T-helper 1 cell treated with Interleukin-12 subunit alpha and Interleukin-12 subunit beta and Interleukin-4 antibody, amounts not matched to agents 30 μg/mL and 1 μg/mL, for 36 hours (primary cell): ENCODE measurements around the gene TMEM54.

Source experiments
- H3K27ac Mint-ChIP-seq: one replicate; pipeline ENCODE4 v1.8.0; 2021; ENCODE audit warnings: mild to moderate bottlenecking, mixed read lengths
- H3K27me3 Mint-ChIP-seq: one replicate; pipeline ENCODE4 v1.8.0; 2021; ENCODE audit warnings: low read depth, mixed read lengths
- H3K36me3 Mint-ChIP-seq: one replicate; pipeline ENCODE4 v1.8.0; 2021; ENCODE audit warnings: low read depth, mixed read lengths
- H3K4me1 Mint-ChIP-seq: one replicate; pipeline ENCODE4 v1.8.0; 2021; ENCODE audit warnings: low read depth, mixed read lengths
- H3K4me3 Mint-ChIP-seq: one replicate; pipeline ENCODE4 v1.8.0; 2021; ENCODE audit warnings: mild to moderate bottlenecking, moderate library complexity, mixed read lengths
- H3K9me3 Mint-ChIP-seq: one replicate; pipeline ENCODE4 v1.8.0; 2021; ENCODE audit warnings: mixed read lengths

The TMEM54 gene

DNA sequence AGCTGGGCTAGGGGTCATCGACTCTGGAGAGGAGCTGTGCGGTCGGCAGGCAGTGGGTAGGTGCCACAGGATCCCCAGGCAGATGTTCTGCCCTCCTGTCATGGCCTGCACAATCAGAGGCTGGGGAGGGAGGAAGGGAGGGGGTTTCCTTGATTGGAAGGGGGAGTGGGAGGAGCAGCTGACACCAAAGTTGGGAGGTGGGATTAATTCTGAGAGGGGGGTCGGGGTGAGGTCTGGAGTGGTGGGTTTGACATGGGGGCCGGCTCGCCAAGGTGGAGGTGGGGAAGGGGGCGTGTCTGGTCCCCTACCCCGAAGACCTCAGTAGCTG lies 15.5 kb downstream of the TMEM54 start:
- no peak overlapping the region for H3K27ac Mint-ChIP-seq
- peaks cover 4% of the 10 kb centered on the region for H3K4me1 Mint-ChIP-seq
- H3K27me3 Mint-ChIP-seq = peaks cover 71% of the 10 kb centered on the region
- H3K36me3 Mint-ChIP-seq = no peaks in the 10 kb centered on the region
- H3K9me3 Mint-ChIP-seq = no peaks in the 10 kb centered on the region
- H3K4me3 Mint-ChIP-seq = no peak overlapping the region

DNA sequence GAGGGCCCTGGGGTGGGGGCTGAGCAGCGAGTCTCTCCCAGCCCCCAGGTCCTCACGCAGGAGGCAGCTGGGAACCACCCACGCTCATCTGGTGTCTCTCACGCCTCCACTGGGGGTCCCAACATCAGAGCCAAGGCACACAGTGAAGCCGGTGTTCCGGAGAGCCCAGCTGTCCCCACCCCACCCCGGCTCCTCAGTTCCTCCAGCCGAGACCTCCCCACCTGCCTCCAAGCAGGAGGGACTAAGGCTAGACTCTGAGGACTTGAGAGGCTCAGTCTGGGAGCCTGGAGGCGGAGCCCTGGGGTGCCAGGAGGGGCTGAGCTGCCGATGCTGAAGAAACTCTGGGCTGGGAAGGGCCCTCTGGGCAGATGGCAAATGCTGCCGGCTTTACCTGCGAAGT lies 16.5 kb downstream of the TMEM54 start:
- Mint-ChIP-seq H3K4me1 (peaks cover 4% of the 10 kb centered on the region), H3K27me3 (peaks cover 65% of the 10 kb centered on the region), H3K36me3 (no peaks in the 10 kb centered on the region), H3K27ac (no peak overlapping the region), H3K4me3 (no peak overlapping the region), H3K9me3 (no peaks in the 10 kb centered on the region)

- H3K9me3 Mint-ChIP-seq = no peaks in the 10 kb centered on the region
- peaks cover 4% of the 10 kb centered on the region for H3K4me1 Mint-ChIP-seq
- no peak overlapping the region for H3K4me3 Mint-ChIP-seq
- H3K27me3 Mint-ChIP-seq = peaks cover 57% of the 10 kb centered on the region
- H3K27ac Mint-ChIP-seq = no peak overlapping the region
- no peaks in the 10 kb centered on the region for H3K36me3 Mint-ChIP-seq
Observed at GRCh38 chr1:32884032-32884372, 17.2 kb downstream of the TMEM54 start.

GRCh38 chr1:32883338-32884031 lies 17.7 kb downstream of the TMEM54 start:
- peaks cover 55% of the 10 kb centered on the region for H3K27me3 Mint-ChIP-seq
- no peaks in the 10 kb centered on the region for H3K9me3 Mint-ChIP-seq
- H3K4me1 Mint-ChIP-seq = peaks cover 4% of the 10 kb centered on the region
- no peak overlapping the region for H3K27ac Mint-ChIP-seq
- no peaks in the 10 kb centered on the region for H3K36me3 Mint-ChIP-seq
- no peak overlapping the region for H3K4me3 Mint-ChIP-seq

DNA sequence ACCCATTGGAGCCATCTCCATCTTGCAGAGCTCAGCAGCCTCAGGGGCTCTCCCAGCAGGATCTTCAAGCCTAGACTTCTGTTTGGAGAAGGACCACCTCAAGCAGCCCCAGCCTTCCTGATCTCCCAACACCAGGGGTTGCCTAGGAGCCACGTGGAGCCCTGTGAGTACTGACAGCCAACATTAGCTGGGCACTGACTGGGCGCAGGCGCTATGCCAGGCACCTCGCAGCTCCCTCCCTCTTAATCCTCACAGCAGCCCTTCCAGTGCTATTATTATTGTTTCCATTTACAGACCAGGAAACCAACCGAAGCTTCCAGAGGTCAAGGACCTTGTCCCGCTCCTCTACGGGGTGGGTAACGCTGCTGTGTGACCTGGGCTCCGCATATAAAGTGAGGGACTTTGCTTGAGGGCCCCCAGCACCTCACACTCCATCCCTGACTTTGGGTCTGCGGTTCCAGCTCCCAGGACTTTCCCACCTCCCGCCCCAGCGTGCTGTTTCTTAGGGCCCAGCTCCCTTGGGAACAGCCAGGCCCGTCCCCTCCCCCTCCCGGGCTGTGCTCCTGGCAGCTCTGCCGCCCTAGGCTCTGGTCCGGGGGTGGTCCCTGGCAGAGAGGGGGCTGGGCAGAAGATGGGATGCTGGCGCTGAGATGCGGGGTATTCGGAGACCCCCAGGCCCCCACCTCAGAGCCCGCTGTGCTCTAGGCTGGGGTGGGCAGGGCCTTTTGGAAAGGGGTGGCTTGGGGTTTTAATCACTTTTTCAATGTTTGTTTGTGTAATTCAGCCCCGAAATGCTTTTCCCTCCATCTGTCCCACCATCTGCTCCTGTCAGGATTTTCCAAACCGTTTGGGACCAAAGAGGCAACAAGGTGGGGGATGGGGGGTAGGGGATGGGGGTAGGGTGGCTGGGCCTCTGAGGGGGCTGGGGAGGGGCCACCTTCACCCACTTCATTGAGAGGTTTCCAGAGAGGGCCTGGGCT lies 19.0 kb downstream of the TMEM54 start:
- Mint-ChIP-seq H3K27ac (no peak overlapping the region), H3K36me3 (no peaks in the 10 kb centered on the region), H3K4me3 (no peak overlapping the region), H3K9me3 (no peaks in the 10 kb centered on the region), H3K4me1 (peaks cover 4% of the 10 kb centered on the region), H3K27me3 (peaks cover 49% of the 10 kb centered on the region)

- Mint-ChIP-seq H3K4me3 (no peak overlapping the region), H3K27ac (no peak overlapping the region), H3K9me3 (no peaks in the 10 kb centered on the region), H3K4me1 (peaks cover 7% of the 10 kb centered on the region), H3K27me3 (peaks cover 49% of the 10 kb centered on the region), H3K36me3 (no peaks in the 10 kb centered on the region)
Observed at GRCh38 chr1:32881291-32881690, 19.9 kb downstream of the TMEM54 start.

- peaks cover 15% of the 10 kb centered on the region for H3K4me1 Mint-ChIP-seq
- H3K4me3 Mint-ChIP-seq = no peak overlapping the region
- H3K36me3 Mint-ChIP-seq = no peaks in the 10 kb centered on the region
- no peaks in the 10 kb centered on the region for H3K9me3 Mint-ChIP-seq
- H3K27me3 Mint-ChIP-seq = peaks cover 46% of the 10 kb centered on the region
- H3K27ac Mint-ChIP-seq = no peak overlapping the region
Observed at GRCh38 chr1:32878637-32879041, 22.6 kb downstream of the TMEM54 start.

DNA sequence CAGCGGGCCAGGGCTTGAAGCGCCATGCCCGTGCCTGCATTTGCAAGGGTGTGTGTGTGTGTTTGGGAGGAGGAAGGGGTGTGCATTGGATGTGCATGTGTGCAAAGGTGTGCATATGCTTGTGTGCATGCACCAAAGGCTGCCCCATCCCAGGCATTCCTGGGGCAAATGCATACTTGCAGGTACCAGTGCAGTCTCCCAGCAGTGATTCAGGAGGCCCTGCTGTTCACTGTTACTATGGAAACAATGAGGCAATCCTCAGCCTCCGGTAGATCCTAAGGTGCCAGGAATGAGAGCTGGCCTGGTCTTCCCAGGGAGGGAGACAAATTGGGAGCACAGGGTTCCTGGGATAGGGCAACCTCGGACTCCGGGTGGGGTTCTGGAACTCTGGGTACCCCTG lies 23.0 kb downstream of the TMEM54 start:
- Mint-ChIP-seq H3K27ac (no peak overlapping the region), H3K36me3 (no peaks in the 10 kb centered on the region), H3K9me3 (no peaks in the 10 kb centered on the region), H3K27me3 (peaks cover 41% of the 10 kb centered on the region), H3K4me3 (no peak overlapping the region), H3K4me1 (peaks cover 15% of the 10 kb centered on the region)

DNA sequence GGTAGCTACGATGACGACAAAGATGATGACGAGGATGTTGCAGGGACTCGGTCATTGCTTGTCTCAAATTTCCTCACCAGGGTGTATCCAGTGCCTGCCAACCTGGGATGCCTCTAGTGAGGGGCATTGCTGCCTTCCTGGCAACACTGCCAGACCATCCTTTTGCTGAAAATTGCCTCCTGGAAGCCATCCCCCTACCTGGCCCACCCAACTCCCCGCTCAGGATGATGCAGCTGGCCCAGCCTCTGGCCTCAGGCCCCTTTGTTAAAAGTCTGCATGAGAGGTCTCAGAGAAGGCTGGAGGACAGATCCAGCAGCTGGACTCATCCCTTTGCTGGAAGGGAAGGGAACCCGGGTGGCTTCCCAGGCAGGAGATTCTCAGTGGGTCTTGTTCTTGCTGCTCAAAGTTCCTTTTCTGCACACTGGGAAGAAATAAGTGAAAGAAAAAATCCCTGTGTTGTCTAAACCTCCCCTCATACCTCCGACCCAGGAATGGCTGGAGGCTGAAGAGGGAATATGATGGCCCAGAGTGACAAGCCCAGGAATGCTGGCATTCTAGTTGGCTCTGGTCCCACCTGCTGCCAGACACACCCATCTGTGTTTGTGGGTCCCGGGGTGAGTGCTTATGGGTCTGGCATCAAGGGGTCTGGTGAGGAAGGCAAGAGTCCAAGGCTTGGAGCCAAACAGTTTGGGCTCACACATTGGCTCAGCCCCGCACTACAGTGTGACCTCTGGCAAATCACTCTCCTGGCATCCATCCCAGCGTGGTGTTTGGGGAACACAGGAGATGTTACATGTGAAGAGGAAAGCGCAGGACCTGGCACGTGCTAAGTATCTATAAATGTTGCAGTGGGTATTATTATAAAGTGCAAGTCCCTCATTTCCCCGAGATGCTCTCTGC lies 23.7 kb downstream of the TMEM54 start:
- H3K4me1 Mint-ChIP-seq = peaks cover 15% of the 10 kb centered on the region
- no peak overlapping the region for H3K27ac Mint-ChIP-seq
- H3K27me3 Mint-ChIP-seq = peaks cover 46% of the 10 kb centered on the region
- no peaks in the 10 kb centered on the region for H3K9me3 Mint-ChIP-seq
- H3K36me3 Mint-ChIP-seq = no peaks in the 10 kb centered on the region
- no peak overlapping the region for H3K4me3 Mint-ChIP-seq

DNA sequence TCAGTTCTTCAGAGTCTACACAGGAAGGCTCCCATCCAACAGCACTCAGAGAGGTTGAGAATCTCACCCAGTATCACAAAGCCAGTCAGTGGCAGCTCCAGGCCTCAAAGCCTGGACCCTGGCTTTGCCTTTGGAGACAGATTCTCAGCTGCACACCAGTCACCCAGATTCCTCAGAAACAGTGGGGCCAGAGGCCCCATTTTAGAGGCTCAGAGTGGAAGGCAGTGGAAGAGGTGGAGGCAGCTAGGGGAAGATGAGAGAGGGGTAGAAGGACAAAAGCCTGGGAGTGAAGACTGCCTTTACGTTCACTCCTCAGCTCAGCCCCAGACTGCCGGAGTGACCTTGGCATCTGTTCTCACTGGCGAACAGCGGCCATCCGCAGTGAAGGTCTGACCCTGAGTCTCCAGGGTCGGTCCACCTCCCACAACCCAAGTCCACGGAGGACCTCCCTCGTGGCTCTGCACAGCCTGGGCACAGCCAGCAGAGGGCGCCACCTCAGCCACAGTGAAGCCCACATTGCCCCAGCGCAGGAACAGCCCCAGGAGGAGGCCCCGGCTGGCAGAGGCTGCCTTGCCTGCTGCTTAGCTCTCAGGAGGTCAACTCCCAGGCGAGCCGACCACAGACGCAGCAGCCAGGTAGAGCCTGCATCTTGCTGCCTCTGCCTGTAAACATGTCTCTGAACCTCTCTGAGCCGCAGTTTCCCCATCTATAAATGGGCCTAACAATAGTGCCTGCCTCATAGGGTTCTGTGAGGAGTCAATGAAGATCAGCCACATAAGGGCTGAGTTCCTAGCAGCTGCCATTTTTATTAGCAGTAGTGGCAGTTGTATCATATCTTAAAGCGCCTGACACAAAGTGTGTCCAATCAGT lies 24.6 kb downstream of the TMEM54 start:
- Mint-ChIP-seq H3K9me3 (no peaks in the 10 kb centered on the region), H3K4me1 (peaks cover 19% of the 10 kb centered on the region), H3K36me3 (no peaks in the 10 kb centered on the region), H3K27ac (no peak overlapping the region), H3K27me3 (peaks cover 54% of the 10 kb centered on the region), H3K4me3 (no peak overlapping the region)

- Mint-ChIP-seq H3K9me3 (no peaks in the 10 kb centered on the region), H3K36me3 (no peaks in the 10 kb centered on the region), H3K4me3 (no peak overlapping the region), H3K27ac (peak overlapping the region; percentile 10), H3K27me3 (peaks cover 54% of the 10 kb centered on the region), H3K4me1 (peaks cover 24% of the 10 kb centered on the region)
Observed at GRCh38 chr1:32874860-32875752, 26.1 kb downstream of the TMEM54 start.

GRCh38 chr1:32873484-32873883 lies 27.7 kb downstream of the TMEM54 start:
- Mint-ChIP-seq H3K36me3 (peaks cover 12% of the 10 kb centered on the region), H3K27ac (no peak overlapping the region), H3K9me3 (no peaks in the 10 kb centered on the region), H3K27me3 (peaks cover 70% of the 10 kb centered on the region), H3K4me1 (peaks cover 27% of the 10 kb centered on the region), H3K4me3 (no peak overlapping the region)

DNA sequence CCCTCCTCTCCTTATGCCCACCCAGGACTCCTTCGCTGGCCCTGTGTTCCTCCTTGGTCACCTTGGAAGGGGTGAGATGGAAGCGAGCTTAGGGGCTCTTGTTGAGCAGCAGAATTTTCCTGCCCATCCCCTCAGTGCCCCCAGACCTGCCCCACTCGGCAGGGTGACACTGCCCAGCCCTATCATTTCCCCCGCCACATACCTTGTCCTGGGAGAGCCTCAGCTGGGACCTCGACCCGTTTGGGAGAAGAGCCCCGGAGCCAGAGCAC lies 29.1 kb downstream of the TMEM54 start:
- H3K27ac Mint-ChIP-seq = no peak overlapping the region
- H3K9me3 Mint-ChIP-seq = no peaks in the 10 kb centered on the region
- H3K4me3 Mint-ChIP-seq = no peak overlapping the region
- peaks cover 17% of the 10 kb centered on the region for H3K36me3 Mint-ChIP-seq
- H3K4me1 Mint-ChIP-seq = peaks cover 27% of the 10 kb centered on the region
- H3K27me3 Mint-ChIP-seq = peaks cover 63% of the 10 kb centered on the region
